BLaER1 treated with 17β-estradiol and CSF1 and Interleukin-3, amounts not matched to agents 10 nM and 100 nM (cell line): ENCODE results near the gene FSIP1.

ENCODE experiments used
- H3K27ac ChIP-seq, 11 experiments: shearing (Covaris generic); formaldehyde crosslinking; 2 replicates each; pipeline ENCODE4 v1.8.1; 2022
- H3K27me3 ChIP-seq, 11 experiments: shearing (Covaris generic); formaldehyde crosslinking; 2 replicates each; pipeline ENCODE4 v1.8.1; 2022
- H3K36me3 ChIP-seq, 11 experiments: shearing (Covaris generic); formaldehyde crosslinking; 2 replicates each; pipeline ENCODE4 v1.8.1; 2022
- H3K4me1 ChIP-seq, 10 experiments: shearing (Covaris generic); formaldehyde crosslinking; 2 replicates each; pipeline ENCODE4 v1.8.1; 2022
- H3K4me2 ChIP-seq, 11 experiments: shearing (Covaris generic); formaldehyde crosslinking; 2 replicates each; pipeline ENCODE4 v1.8.1; 2022
- H3K4me3 ChIP-seq, 10 experiments: shearing (Covaris generic); formaldehyde crosslinking; 2 replicates each; pipeline ENCODE4 v1.8.1; 2022
- H3K9ac ChIP-seq, 11 experiments: shearing (Covaris generic); formaldehyde crosslinking; 2 replicates each; pipeline ENCODE4 v1.8.1; 2022
- H3K9me3 ChIP-seq, 11 experiments: shearing (Covaris generic); formaldehyde crosslinking; replicated peaks in 1 of 11; 2 replicates each; pipeline ENCODE4 v1.8.1; 2022
- H4K20me1 ChIP-seq, 11 experiments: shearing (Covaris generic); formaldehyde crosslinking; 2 replicates each; pipeline ENCODE4 v1.8.1; 2022
- Cebpa-rat ChIP-seq, 11 experiments: shearing (Covaris generic); IDR thresholded peaks; 2 replicates each; pipeline ENCODE4 v1.8.1; 2022

Gene FSIP1

GRCh38 chr15:39745415-39745814 lies 37.2 kb downstream of the FSIP1 start:
- Histone ChIP-seq H4K20me1 (no peaks in the 10 kb centered on the region), H3K9me3 (no peaks in the 10 kb centered on the region), H3K36me3 (no peaks in the 10 kb centered on the region), H3K27me3 (no peaks in the 10 kb centered on the region), H3K27ac (no peak overlapping the region), H3K4me2 (no peak overlapping the region), H3K4me3 (no peak overlapping the region), H3K4me1 (peaks cover 0 to 11% (median 0%) of the 10 kb centered on the region in 10 experiments; a peak in 5 of 20 replicates), H3K9ac (no peak overlapping the region)
- TF ChIP-seq Cebpa-rat (IDR thresholded peaks at IDR 0.05), result no peak

DNA sequence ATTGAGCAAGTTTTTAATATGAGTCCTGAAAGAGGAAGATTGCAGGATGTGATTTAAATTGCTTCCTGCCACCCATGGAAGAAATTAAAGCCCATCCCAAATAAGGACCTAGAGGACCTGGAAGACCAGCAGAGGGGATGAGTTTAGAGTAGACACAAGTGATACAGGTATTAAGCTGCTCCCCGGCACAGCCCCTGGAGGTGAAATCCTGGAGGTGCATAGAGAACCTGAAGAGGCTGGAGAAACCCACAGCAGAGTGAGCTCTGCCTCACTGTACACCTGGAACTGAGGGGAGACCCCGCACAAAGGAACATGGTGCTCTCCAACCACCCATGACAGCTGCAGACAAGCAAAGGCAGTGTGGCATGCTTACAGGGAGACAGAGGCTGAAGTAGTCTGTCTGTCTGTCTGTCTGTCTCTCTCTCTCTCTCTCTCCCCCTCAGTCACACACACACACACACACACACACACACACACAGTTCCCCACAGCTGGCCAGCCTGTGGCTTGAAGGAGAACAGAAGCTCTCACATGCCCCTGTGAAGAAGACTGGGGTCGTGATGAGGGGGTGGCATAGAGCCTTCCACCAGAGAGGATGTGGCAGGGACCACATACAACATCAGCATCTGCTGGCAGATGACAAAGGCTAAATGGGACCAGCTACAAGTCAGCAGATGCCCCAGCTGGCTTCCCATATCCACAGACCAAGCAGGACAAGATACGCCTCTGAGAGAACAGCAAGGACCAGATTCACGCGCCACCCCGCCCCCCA lies 38.1 kb downstream of the FSIP1 start:
- Histone ChIP-seq H3K4me3 (no peak overlapping the region), H3K27me3 (no peaks in the 10 kb centered on the region), H3K36me3 (no peaks in the 10 kb centered on the region), H3K4me1 (peaks cover 0 to 11% (median 0%) of the 10 kb centered on the region in 10 experiments; a peak in 5 of 20 replicates), H3K27ac (no peak overlapping the region), H3K9ac (no peak overlapping the region), H3K9me3 (no peaks in the 10 kb centered on the region), H4K20me1 (no peaks in the 10 kb centered on the region), H3K4me2 (peak overlapping the region in 3 of 11 experiments; percentile 3 to 23 (median 22); a peak in 1 of 22 replicates)
- no peak for TF ChIP-seq Cebpa-rat (IDR thresholded peaks at IDR 0.05)

DNA sequence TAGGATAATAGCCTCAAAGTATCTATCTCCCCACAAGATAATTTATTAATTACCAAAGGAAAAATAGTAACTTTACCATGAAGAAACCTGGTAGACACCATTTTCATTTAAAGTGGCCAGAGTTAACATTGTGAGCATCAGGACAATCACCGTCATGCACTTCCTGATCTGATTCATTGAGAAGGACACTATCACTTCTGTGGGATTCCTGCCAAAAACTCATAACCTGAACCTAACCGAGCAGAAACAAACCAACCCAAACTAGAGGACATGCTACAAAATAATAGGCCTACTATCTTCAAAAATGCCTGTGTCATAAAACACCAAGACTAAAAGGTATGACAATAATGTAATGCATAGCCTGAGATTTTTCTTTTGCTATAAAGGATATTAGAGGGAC lies 39.0 kb downstream of the FSIP1 start:
- Histone ChIP-seq H3K9ac (no peak overlapping the region), H3K27me3 (no peaks in the 10 kb centered on the region), H4K20me1 (no peaks in the 10 kb centered on the region), H3K4me2 (no peak overlapping the region), H3K9me3 (no peaks in the 10 kb centered on the region), H3K36me3 (no peaks in the 10 kb centered on the region), H3K4me1 (peaks cover 0 to 11% (median 0%) of the 10 kb centered on the region in 10 experiments; a peak in 5 of 20 replicates), H3K4me3 (no peak overlapping the region), H3K27ac (no peak overlapping the region)
- TF ChIP-seq Cebpa-rat (IDR thresholded peaks at IDR 0.05), result no peak

DNA sequence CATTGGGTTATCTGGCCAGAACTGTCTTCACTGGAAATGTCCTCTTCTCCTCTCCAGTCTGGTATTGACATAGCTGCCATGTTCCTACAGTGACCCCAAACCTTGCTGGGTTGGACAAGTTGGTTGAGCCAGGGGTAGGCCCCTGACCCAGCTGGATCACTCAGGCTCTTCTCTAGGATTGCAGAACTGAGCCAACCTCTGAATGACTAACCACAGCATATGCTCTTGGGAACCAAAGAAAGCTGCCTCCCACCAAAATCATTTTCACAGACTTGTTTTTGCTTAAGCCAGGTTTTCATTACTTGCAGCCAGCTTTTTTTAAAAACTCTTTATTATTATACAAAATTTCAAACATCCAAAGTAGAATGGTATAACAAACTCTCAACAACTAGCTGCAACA lies 41.4 kb downstream of the FSIP1 start:
- Histone ChIP-seq H4K20me1 (no peaks in the 10 kb centered on the region), H3K27me3 (no peaks in the 10 kb centered on the region), H3K9ac (no peak overlapping the region), H3K4me2 (no peak overlapping the region), H3K4me3 (no peak overlapping the region), H3K9me3 (no peaks in the 10 kb centered on the region), H3K27ac (no peak overlapping the region), H3K4me1 (peaks cover 0 to 11% (median 8%) of the 10 kb centered on the region in 10 experiments; a peak in 13 of 20 replicates), H3K36me3 (no peaks in the 10 kb centered on the region)
- TF ChIP-seq Cebpa-rat (IDR thresholded peaks at IDR 0.05), result no peak

GRCh38 chr15:39738998-39739397 lies 43.6 kb downstream of the FSIP1 start:
- no peak for TF ChIP-seq Cebpa-rat (IDR thresholded peaks at IDR 0.05)

GRCh38 chr15:39737196-39737550 lies 45.5 kb downstream of the FSIP1 start:
- no peaks in the 10 kb centered on the region for H3K27me3 ChIP-seq
- peak overlapping the region in 2 of 11 experiments; percentile 44 to 49; a peak in 3 of 22 replicates for H3K4me2 ChIP-seq
- H3K9ac ChIP-seq, result no peak overlapping the region
- no peak overlapping the region for H3K4me3 ChIP-seq
- no peaks in the 10 kb centered on the region for H3K9me3 ChIP-seq
- no peak overlapping the region for H3K27ac ChIP-seq
- no peak for TF ChIP-seq Cebpa-rat (IDR thresholded peaks at IDR 0.05)
- H4K20me1 ChIP-seq, result no peaks in the 10 kb centered on the region
- H3K4me1 ChIP-seq, result peaks cover 0 to 10% (median 6%) of the 10 kb centered on the region in 10 experiments; a peak in 8 of 20 replicates
- no peaks in the 10 kb centered on the region for H3K36me3 ChIP-seq

More at GRCh38 chr15:39738998-39739397, 43.6 kb downstream of the FSIP1 start:
- peaks cover 0 to 10% (median 6%) of the 10 kb centered on the region in 10 experiments; a peak in 12 of 20 replicates for H3K4me1 ChIP-seq
- no peaks in the 10 kb centered on the region for H3K36me3 ChIP-seq
- H3K9me3 ChIP-seq, result no peaks in the 10 kb centered on the region
- no peaks in the 10 kb centered on the region for H4K20me1 ChIP-seq
- H3K27me3 ChIP-seq, result no peaks in the 10 kb centered on the region
- H3K4me2 ChIP-seq, result no peak overlapping the region
- no peak overlapping the region for H3K4me3 ChIP-seq
- no peak overlapping the region for H3K27ac ChIP-seq
- H3K9ac ChIP-seq, result no peak overlapping the region

- TF ChIP-seq Cebpa-rat (IDR thresholded peaks at IDR 0.05), result no peak
- H3K27ac ChIP-seq, result no peak overlapping the region
- no peaks in the 10 kb centered on the region for H3K36me3 ChIP-seq
- H4K20me1 ChIP-seq, result no peaks in the 10 kb centered on the region
- H3K4me2 ChIP-seq, result peak overlapping the region in 5 of 11 experiments; percentile 3 to 49 (median 30); a peak in 7 of 22 replicates
- no peaks in the 10 kb centered on the region for H3K9me3 ChIP-seq
- H3K4me1 ChIP-seq, result peaks cover 0 to 10% (median 6%) of the 10 kb centered on the region in 10 experiments; a peak in 8 of 20 replicates
- H3K4me3 ChIP-seq, result no peak overlapping the region
- H3K9ac ChIP-seq, result no peak overlapping the region
- no peaks in the 10 kb centered on the region for H3K27me3 ChIP-seq
Observed at GRCh38 chr15:39736412-39737195, 46.0 kb downstream of the FSIP1 start.

GRCh38 chr15:39735120-39735717 lies 47.4 kb downstream of the FSIP1 start:
- no peaks in the 10 kb centered on the region for H3K9me3 ChIP-seq
- H3K27me3 ChIP-seq, result no peaks in the 10 kb centered on the region
- no peak for TF ChIP-seq Cebpa-rat (IDR thresholded peaks at IDR 0.05)
- H4K20me1 ChIP-seq, result no peaks in the 10 kb centered on the region
- H3K4me3 ChIP-seq, result no peak overlapping the region
- H3K4me1 ChIP-seq, result peaks cover 0 to 10% (median 6%) of the 10 kb centered on the region in 10 experiments; a peak in 8 of 20 replicates
- no peak overlapping the region for H3K4me2 ChIP-seq
- H3K36me3 ChIP-seq, result no peaks in the 10 kb centered on the region
- H3K27ac ChIP-seq, result no peak overlapping the region
- no peak overlapping the region for H3K9ac ChIP-seq

- Histone ChIP-seq H3K36me3 (no peaks in the 10 kb centered on the region), H3K4me1 (peaks cover 0 to 2% (median 0%) of the 10 kb centered on the region in 10 experiments; a peak in 2 of 20 replicates), H3K27ac (no peak overlapping the region), H3K9me3 (peaks cover 0 to 8% (median 0%) of the 10 kb centered on the region in 11 experiments; a peak in 4 of 22 replicates), H3K4me2 (no peak overlapping the region), H3K9ac (no peak overlapping the region), H3K27me3 (no peaks in the 10 kb centered on the region), H3K4me3 (no peak overlapping the region), H4K20me1 (no peaks in the 10 kb centered on the region)
- no peak for TF ChIP-seq Cebpa-rat (IDR thresholded peaks at IDR 0.05)
Observed at GRCh38 chr15:39731266-39731665, 51.4 kb downstream of the FSIP1 start.
